A673 (cell line): ENCODE data around the gene NEIL3. TPM values are rescaled to one million over a fixed set of nuclear protein-coding genes. Genes with fewer than 3 reads are reported as not detected.
A peak's percentile ranks its signal among the peaks of the same experiment; 100 is the strongest.

ENCODE experiments used
- BruUV-seq: library from RNA; stranded (reverse); fragments of 400-500 nt; replicated peaks from 2 replicates; lab custom pipeline; 2021; lab: Mats Ljungman, UMichigan
- CTCF ChIA-PET: fragments of 300-600 bp; sonication (Branson Sonifier 250); formaldehyde crosslinking; loops from one replicate; lab custom pipeline; 2022; ENCODE audit warnings: antibody characterized with exemption; lab: Charles Lee
- POLR2A ChIA-PET: fragments of 300-600 bp; sonication (Branson Sonifier 250); formaldehyde crosslinking; loops from one replicate; lab custom pipeline; 2022; ENCODE audit warnings: antibody characterized with exemption; ENCODE audit not compliant: low non-redundant PET; lab: Charles Lee
- DNase-seq: peaks from one replicate; pipeline ENCODE4 v3.0.0-alpha.2; 2015; ENCODE audit warnings: low spot score
- H3K27ac ChIP-seq: fragments of 200-600 bp; sonication (generic); 2 replicates; pipeline ENCODE4 v1.5.1; 2016; ENCODE audit warnings: mixed run types, low read depth, mild to moderate bottlenecking, mixed read lengths, antibody characterized with exemption, low read length; ENCODE audit not compliant: poor library complexity, severe bottlenecking
- H3K27me3 ChIP-seq: fragments of 200-600 bp; sonication (generic); replicated peaks from 2 replicates; pipeline ENCODE4 v1.6.1; 2017; ENCODE audit warnings: mixed run types, low read depth, mild to moderate bottlenecking, mixed read lengths, antibody characterized with exemption, low read length; ENCODE audit not compliant: insufficient read depth, poor library complexity
- H3K36me3 ChIP-seq: fragments of 200-600 bp; sonication (generic); 2 replicates; pipeline ENCODE4 v1.6.1; 2016; ENCODE audit warnings: mixed run types, mild to moderate bottlenecking, mixed read lengths, antibody characterized with exemption, low read length; ENCODE audit not compliant: insufficient read depth, poor library complexity, severe bottlenecking
- H3K4me1 ChIP-seq: fragments of 200-600 bp; sonication (generic); 2 replicates; pipeline ENCODE4 v1.6.1; 2017; ENCODE audit warnings: mixed run types, mild to moderate bottlenecking, mixed read lengths, antibody characterized with exemption, low read length; ENCODE audit not compliant: insufficient read depth, poor library complexity, severe bottlenecking
- H3K4me3 ChIP-seq: fragments of 200-600 bp; sonication (generic); 2 replicates; pipeline ENCODE4 v1.5.1; 2016; ENCODE audit warnings: low read depth, mixed run types, mild to moderate bottlenecking, mixed read lengths, low read length; ENCODE audit not compliant: poor library complexity, severe bottlenecking
- H3K9me3 ChIP-seq: fragments of 200-600 bp; sonication (generic); 2 replicates; pipeline ENCODE4 v1.6.1; 2016; ENCODE audit warnings: mixed run types, low read depth, mild to moderate bottlenecking, mixed read lengths, antibody characterized with exemption, low read length; ENCODE audit not compliant: poor library complexity, severe bottlenecking
- CTCF ChIP-seq: fragments of 300-800, 200-600 bp; sonication (generic); conservative IDR thresholded peaks from 2 replicates; pipeline ENCODE4 v1.5.1; 2017; ENCODE audit warnings: low read depth, mild to moderate bottlenecking, antibody characterized with exemption, low read length, moderate library complexity, mixed read lengths
- EZH2 ChIP-seq: fragments of 200-600 bp; sonication (generic); IDR thresholded peaks from 2 replicates; pipeline ENCODE4 v1.6.1; 2017; ENCODE audit warnings: borderline replicate concordance, low read depth, mild to moderate bottlenecking, mixed read lengths, antibody characterized with exemption, low read length; ENCODE audit not compliant: poor library complexity, severe bottlenecking
- intact Hi-C: fragments of 100-400 bp; cut with micrococcal nuclease; formaldehyde crosslinking; loops from one replicate; pipeline ENCODE4 v1.10.0; 2022; ENCODE audit not compliant: unreplicated experiment
- total RNA-seq: library from RNA; stranded (reverse); gene quantifications from 2 replicates; pipeline ENCODE4 v1.2.3, GENCODE V29; 2021

The NEIL3 gene
- total RNA-seq, 1 experiment from 2014 or later: 24.0 TPM

- TF ChIP-seq CTCF (no peak), EZH2 (no peak)
- intact Hi-C loops: no loop called here
- Histone ChIP-seq H3K9me3 (no peaks in the 10 kb centered on the region), H3K4me3 (no peak overlapping the region), H3K27me3 (no peaks in the 10 kb centered on the region), H3K27ac (no peak overlapping the region), H3K36me3 (no peaks in the 10 kb centered on the region), H3K4me1 (no peaks in the 10 kb centered on the region)
- ChIA-PET CTCF (no interaction called here), POLR2A (no interaction called here)
- no TSS peak for BruUV-seq
- DNase-seq: no peak
Observed at GRCh38 chr4:177404986-177405385, 95.3 kb downstream of the NEIL3 start.

DNA sequence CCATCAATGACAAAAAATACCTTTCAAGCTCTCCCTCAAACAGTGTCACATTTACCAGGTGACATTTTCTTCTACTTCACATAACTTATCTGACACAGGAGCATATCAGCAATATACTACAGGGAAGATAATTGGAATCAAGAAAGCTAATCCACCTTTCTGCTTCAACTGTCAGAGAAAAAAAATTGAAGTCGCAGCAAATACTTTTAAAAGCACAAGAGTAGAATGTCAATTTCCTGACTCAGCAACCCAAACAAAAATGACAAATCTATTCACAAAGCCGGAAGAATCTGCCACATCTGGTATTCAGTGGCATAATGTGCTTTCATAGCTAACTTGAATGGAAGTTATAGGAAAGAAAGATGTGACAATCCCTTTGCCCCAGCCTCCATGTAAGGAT is 95.8 kb downstream of the NEIL3 start:
- no TSS peak for BruUV-seq
- POLR2A ChIA-PET: no interaction called here
- Histone ChIP-seq H3K27me3 (no peaks in the 10 kb centered on the region), H3K36me3 (no peaks in the 10 kb centered on the region), H3K4me3 (no peak overlapping the region), H3K4me1 (no peaks in the 10 kb centered on the region), H3K9me3 (no peaks in the 10 kb centered on the region), H3K27ac (no peak overlapping the region)
- intact Hi-C loops: no loop called here
- CTCF ChIA-PET: no interaction called here
- DNase-seq: peak; percentile 3
- TF ChIP-seq CTCF (no peak), EZH2 (no peak)

DNA sequence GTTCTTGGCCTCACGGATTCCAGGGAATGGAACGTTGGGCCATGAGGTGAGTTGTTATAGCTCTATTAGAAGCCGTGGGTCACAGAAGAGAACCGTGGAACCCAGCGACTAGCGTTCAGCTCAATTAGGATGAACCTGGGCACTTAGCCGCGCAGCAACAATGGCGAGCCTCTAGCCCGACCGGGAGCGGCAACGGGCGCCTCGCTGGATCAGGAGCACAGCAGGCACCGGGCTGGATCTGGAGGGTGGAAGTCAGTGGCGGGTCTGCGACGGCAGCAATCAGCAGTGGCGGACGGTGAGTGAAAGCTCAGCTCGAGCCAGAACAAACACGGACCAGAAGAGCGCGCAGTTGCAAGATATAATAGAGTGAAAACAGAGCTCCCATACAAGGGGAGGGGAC is 98.3 kb downstream of the NEIL3 start:
- BruUV-seq: no TSS peak
- Histone ChIP-seq H3K4me1 (no peaks in the 10 kb centered on the region), H3K27ac (no peak overlapping the region), H3K27me3 (no peaks in the 10 kb centered on the region), H3K9me3 (no peaks in the 10 kb centered on the region), H3K36me3 (no peaks in the 10 kb centered on the region), H3K4me3 (no peak overlapping the region)
- intact Hi-C loops: no loop called here
- TF ChIP-seq EZH2 (no peak), CTCF (no peak)
- ChIA-PET CTCF (no interaction called here), POLR2A (no interaction called here)
- no peak for DNase-seq
